Keratinocyte (primary cell): ENCODE results near the gene TNS1.

ENCODE experiments used
- EZH2 ChIP-seq: IDR thresholded peaks from one replicate; pipeline ENCODE4 v1.6.1; 2012; ENCODE audit warnings: inconsistent platforms, mild to moderate bottlenecking, low read length, moderate library complexity
- TF ChIP-seq, protein P1 (sequence below), 3 experiments: IDR thresholded peaks in 1 of 3; conservative IDR thresholded peaks in 1 of 3; optimal IDR thresholded peaks in 1 of 3; 2 replicates in 2 of 3; 3 replicates in 1 of 3; pipeline versions ENCODE3 to v1.5.1; 2011; ENCODE audit warnings: low read length in 3 of 3, mild to moderate bottlenecking in 3 of 3, moderate library complexity in 2 of 3, control low read depth in 1 of 3, inconsistent platforms in 1 of 3; ENCODE audit not compliant: insufficient read depth in 2 of 3; ENCODE audit errors: extremely low read depth in 1 of 3

DNA sequence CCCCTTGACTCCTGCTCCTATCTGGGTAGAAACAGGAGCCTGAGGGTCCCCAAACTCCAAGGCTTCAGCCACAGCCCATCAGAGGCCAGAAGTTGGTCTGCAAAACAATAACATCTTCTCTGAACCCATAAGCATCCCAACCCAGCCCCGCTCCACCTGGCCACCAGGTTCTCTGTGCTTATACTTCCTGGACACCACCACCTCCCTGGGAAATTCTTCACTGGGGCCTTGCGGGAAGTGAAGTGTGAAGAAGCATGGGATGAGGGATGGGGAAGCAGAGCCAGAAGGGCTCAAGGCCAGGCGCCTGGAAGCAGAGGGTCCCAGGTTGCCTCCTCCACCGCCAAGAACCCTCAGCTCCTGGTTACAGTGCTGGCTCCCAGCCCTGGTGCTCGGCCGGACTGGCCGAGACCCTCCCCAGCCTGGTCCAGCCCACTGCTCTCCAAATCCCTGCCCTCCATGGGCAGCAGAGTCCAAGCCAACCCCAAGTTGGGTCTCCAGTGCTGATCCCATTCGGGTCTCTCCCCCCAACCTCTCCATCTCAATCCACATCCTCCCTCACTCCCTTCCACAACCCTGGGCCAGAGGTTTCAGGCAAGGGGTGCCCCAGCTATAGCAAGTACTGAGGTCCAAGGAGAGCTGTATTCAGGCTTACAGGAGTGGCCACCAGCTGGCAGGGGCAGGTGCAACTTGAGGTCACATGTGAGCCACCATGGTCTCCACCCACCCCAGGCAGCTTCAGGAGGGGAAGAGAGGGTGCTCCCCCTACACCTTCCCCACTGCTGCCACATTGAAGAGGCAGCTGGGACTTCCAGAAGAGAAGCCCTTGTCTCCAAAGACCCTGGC is 60.7 kb downstream of the TNS1 start:
- TF ChIP-seq, protein P1, sequence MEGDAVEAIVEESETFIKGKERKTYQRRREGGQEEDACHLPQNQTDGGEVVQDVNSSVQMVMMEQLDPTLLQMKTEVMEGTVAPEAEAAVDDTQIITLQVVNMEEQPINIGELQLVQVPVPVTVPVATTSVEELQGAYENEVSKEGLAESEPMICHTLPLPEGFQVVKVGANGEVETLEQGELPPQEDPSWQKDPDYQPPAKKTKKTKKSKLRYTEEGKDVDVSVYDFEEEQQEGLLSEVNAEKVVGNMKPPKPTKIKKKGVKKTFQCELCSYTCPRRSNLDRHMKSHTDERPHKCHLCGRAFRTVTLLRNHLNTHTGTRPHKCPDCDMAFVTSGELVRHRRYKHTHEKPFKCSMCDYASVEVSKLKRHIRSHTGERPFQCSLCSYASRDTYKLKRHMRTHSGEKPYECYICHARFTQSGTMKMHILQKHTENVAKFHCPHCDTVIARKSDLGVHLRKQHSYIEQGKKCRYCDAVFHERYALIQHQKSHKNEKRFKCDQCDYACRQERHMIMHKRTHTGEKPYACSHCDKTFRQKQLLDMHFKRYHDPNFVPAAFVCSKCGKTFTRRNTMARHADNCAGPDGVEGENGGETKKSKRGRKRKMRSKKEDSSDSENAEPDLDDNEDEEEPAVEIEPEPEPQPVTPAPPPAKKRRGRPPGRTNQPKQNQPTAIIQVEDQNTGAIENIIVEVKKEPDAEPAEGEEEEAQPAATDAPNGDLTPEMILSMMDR (optimal IDR thresholded peaks at IDR 0.05 in 1 of 3, IDR thresholded peaks at IDR 0.05 in 1 of 3, conservative IDR thresholded peaks at IDR 0.05 in 1 of 3; ENCODE audit: extremely low read depth in 1 of 3, insufficient read depth in 2 of 3, low read length in 3 of 3) = no peak
- no peak for TF ChIP-seq EZH2
